ENCODE results near the gene HK3.

Gene HK3

DNA sequence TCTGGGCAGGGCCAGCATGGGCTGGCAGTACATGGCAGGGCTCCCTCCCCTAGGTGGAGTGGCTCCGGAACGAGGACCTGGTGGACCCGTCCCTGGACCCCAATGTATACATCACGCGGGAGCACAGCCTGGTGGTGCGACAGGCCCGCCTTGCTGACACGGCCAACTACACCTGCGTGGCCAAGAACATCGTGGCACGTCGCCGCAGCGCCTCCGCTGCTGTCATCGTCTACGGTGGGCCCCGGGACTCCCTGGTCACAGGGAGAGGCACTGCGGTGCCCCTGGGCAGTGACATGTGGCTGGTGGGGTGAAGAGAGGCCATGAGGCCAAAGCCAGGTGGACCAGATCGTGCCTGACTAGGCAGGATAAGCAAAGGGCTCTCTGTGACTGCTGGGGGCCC is 30.4 kb downstream of the HK3 start:
- no peak for DNase-seq (ENCODE audit: low read depth in 2 of 2)

DNA sequence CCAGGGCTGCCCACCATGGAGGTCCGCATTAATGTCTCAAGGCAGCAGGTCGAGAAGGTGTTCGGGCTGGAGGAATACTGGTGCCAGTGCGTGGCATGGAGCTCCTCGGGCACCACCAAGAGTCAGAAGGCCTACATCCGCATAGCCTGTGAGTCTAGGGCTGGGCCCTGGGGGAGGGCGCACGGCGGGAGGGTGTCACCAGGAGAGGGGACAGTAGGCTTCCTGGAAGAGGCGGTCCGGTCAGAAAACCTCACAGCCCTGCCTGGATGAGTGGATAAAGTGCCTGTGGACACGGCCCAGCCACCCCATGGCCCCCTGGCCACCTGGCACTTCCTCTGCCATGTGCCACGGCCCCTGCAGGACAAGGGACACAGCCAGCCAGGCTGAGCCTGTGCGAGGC is 31.0 kb downstream of the HK3 start:
- no peak for DNase-seq (ENCODE audit: low read depth in 2 of 2)

DNA sequence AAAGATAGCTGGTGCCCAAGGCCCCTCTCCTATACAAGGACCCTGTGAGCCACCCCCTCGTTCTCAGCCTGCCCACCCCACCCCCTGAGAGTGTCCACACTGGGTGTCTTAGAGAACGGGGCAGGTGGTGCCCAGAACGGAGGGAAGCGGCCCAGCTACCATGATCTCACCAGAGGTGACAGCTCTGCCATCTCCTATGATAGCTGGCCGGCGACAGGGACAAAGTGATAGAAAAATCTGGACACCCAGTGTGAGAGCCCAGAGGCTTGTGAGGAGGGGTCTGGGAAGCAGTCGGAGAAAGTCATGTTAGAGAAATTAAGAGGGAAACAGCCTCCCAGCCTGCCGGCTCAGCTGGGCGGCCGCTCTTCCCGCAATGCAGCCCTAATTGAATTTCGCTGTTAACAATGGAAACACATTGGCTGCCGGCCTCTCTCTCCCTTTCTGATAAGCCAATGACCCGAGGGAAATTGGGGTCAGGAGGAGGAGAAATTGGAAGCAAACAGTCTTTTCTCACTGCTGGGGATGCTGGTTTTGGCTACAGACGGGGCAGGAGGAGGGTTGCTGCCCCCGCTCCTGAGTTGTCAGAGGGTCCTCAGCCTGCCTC is 32.3 kb downstream of the HK3 start:
- DNase-seq (ENCODE audit: low read depth in 2 of 2): no peak

DNA sequence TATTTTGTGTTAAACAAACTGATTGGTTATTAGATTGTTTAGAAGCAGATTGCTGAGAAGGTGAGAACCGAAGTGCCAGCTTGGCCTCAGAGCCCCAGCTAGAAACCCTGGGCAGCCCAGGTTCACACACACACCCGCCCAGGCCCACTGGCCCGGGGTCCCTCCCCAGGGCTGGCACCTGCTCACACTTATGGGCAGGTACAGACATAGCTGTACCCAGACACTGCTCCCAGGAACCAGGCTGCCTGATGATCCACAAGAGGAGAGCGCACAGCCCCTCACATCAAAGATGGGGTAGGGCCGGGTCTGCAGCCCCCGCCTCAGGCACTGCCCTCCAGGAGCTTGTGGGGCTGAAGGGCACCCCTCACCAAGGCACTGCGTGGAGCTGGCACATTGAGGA is 33.2 kb downstream of the HK3 start:
- no peak for DNase-seq (ENCODE audit: low read depth in 2 of 2)

DNA sequence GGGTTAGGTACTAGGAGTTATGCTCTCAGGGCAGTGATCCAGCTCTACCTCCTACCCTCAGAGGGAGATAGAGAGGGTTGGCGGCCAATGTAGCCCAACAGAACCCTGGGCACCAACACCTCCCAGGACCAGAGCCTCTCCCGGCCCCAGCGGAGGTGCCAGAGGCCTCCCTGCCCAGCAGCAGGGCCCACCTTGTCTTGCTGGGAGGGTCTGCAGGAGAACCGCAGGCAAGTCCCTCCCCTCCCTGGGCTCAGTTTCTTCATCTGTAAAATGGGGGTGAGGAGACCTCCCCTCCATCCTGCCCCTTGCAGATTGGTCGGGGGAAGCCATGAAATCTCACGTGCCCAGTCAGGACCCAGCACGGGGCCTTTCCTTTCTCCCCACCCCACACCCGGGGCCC is 34.4 kb downstream of the HK3 start:
- no peak for DNase-seq (ENCODE audit: low read depth in 2 of 2)

DNA sequence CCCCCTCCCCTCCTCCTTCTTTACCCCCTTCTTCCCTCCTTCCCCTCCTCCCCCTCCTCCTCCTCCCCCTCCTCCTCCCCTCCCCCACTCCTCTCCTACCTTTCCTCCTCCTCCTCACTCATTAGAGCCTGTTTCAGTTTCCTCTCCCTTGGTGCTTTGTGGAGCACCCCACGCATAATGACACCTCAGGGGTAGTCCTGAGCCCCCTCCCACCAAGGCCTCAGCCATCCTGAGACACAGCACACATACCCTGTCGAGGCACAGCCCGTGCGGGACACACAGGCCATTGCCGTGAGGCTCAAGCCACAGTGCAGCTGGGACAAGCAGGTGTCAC is 35.4 kb downstream of the HK3 start:
- DNase-seq (ENCODE audit: low read depth in 2 of 2): no peak

DNA sequence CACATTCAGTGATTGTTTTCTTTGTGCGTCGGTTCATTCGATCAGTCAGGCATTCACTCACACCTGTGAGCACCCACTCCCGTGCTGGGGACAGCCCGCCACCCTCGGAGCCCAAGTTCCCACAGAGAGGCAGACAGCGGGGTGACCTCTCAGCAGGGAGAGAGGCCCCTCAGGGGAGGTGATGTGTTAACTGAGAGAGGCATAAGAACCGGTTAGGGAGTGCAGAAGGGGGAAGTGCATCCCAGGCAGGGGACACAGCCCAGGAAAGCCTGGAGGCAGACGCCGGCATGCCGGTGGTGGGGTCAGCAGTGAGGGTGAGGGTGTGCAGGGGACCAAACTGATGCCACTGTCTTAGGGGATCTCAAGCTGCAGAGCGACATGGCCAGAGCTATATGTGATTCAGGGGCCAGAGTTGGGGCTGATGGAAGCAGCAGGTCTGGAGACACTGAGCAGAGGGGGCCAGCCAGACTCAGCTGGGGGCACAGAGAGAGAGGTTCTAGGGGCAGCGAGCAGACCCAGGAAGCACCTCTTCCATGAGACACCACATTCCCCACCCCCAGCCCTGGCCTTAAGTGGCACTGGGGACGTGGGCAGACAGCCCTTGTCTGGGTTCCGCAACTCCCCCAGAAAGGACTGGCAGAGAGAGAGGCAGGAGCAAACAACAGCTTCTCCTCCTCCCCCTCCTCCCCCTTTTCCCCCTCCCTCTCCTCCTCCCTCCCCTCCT is 35.9 kb downstream of the HK3 start:
- DNase-seq (ENCODE audit: low read depth in 2 of 2): no peak

DNA sequence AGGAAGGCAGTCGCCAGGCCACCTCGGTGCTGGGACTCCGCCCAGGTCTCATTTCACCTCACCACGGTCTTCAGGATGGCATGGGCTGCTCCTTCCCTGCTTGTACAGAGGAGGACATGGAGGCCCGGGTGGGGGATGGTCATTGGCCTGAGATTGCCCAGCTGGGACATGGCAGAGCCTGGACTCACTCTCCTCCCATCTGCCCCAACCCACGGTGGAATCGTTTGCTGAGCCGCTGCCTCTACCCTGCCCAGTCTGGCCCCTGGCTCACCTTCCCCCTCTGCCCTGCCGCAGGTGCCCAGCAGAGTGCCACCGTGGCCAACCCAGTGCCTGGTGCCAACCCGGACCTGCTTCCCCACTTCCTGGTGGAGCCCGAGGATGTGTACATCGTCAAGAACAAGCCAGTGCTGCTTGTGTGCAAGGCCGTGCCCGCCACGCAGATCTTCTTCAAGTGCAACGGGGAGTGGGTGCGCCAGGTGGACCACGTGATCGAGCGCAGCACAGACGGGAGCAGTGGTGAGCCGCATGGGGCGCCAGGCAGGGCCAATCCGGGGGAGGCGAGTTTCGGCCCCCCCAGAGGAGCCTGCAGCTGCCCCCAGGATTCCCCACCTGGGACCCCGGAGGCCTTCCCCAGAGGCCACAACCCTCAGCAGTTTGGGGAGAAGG is 36.7 kb downstream of the HK3 start:
- no peak for DNase-seq (ENCODE audit: low read depth in 2 of 2)

DNA sequence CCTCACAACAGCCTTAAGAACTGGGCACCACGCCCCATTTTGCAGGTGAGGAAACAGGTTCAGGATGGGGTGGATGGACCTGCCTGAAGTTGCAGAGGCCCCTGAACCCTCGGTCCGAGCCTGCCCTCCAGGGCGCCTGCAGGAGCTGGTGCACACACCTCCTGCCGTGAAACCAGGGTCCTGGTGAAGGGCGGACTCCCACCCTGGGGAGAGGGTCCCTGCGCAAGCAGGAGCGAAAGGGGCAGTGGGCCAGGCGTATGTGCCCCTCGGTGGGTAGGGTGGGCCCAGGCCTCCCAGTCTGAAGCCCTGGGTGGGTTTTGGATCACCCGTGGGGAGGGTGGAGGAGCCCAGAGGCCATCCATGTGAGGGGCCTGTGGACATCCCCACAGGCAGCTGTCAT is 37.9 kb downstream of the HK3 start:
- DNase-seq (ENCODE audit: low read depth in 2 of 2): no peak

DNA sequence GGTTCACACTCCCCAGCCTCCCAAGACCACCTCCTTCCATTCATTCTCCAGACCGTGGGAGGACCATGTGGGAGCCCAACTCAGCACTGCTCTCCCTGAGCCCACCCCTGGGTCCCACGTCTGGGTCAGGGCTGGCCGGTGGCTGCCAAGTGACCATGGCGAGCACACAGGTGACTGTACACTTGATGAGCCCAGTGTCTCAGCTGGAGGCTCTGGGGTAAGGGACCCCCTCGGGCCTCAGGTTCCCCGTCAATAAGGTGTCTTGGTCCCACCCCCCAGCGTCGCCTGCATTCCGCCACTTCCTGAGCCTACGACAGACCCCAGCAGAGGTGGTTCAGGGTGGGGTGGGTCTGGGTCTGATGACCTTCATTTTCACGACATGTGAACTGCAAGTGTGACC is 38.8 kb downstream of the HK3 start:
- no peak for DNase-seq (ENCODE audit: low read depth in 2 of 2)

DNA sequence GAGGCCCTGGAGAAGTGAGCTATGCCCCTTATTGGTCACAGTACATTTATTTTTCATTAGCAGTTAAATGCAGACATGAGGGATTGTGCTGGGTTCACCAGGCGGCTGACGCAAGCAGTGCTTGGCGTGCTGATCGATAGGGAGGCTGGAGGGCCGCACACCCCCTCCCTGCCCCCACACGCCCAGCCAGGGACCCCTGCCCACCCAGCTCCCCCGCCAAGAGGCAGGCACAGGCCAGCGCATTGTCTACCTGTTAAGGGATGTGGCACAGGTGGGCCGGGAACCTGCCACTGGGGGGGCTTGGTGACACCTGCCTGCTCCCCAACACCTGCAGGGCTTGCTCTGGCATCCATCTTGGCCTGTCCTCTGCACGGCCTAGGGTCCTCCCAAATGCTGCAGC is 39.2 kb downstream of the HK3 start:
- no peak for DNase-seq (ENCODE audit: low read depth in 2 of 2)

DNA sequence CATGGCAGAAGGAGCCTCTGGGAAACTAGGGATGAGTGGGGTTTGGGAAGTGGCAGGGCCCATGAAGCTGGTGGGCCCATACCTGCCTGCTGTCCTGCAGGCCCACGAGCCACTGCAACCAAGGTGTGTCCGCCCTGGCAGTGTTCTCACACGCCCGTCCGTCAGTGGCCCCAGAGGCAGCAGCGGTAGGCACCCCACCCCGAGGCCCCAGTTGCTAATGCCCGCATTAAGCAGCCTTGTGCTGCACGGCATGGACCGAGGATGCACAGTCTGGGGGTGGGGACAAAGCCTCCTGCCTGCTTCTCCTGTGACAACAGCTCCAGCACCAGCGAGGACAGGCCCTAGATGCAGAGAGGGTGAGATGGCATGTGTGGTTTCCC is 41.3 kb downstream of the HK3 start:
- no peak for DNase-seq (ENCODE audit: low read depth in 2 of 2)

DNA sequence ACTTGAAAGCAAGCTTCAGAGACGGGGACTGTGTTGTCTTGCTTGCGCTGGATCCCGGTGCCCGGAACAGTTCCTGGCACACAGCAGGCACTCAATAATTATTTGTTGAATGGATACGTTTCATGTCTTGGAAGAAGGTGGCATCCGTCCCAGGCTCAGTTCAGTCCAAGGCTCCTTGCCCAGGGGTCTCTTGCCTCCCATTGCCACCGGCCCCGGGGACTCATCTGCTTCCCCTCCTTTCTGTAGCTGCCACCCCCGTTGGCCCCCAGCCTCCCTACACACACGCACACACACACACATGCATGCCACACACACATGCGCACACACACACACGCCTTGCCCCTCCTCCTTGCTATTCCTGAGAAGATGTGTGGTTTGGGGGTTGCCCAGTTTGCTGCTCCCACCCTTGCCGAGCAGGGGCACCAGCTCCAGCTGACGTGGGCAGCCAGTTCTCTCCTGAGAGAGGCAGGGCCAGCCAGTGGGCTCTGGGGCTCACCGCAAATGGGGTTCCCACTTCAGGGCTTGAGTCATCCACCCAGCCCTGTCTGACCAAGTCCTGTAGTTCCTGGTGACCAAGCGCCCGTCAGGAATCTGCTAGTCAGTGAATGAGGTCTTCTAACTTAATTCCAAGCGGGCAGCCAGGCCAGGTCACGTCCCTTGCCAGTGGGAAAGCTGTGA is 41.8 kb downstream of the HK3 start:
- DNase-seq (ENCODE audit: low read depth in 2 of 2): no peak

DNA sequence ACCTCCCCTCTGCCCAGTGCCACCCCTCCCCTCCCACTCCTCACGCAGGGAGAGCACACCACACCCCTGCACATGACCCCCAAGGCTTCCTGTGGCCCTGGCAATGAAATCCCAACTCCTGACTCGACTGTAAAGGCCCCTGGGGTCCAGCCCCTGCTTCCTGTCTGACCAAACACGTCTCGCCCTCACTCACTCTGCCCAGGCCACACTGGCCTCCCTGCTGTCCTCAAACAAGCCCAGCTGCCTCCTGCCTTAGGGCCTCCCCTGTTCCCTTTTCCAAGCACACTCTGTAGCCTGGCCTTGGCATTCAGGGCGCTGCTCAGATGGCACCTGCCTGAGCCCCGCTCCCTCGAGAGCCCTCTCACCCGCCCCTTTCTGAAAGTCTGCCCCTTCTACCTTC is 42.4 kb downstream of the HK3 start:
- DNase-seq (ENCODE audit: low read depth in 2 of 2): no peak

DNA sequence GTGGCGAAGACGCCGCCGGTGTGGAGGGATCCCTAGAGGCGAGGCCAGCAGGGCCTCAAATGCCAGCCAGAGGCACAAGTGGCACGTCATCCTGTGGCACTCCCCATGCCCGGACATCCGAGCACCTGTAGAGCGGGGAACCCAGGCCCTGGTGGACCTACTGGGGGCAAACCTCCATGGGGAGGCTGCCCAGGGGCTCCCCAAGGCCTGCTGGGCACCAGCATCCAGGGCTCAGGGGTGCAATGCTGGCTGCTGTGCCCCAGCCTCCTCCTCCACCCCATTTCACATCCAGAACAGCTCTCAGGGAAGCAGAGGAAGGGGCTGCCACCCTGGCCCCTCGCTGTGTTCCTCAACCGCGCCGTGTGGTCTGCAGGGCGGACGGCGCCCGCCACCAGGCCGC is 43.5 kb downstream of the HK3 start:
- DNase-seq (ENCODE audit: low read depth in 2 of 2): no peak

DNA sequence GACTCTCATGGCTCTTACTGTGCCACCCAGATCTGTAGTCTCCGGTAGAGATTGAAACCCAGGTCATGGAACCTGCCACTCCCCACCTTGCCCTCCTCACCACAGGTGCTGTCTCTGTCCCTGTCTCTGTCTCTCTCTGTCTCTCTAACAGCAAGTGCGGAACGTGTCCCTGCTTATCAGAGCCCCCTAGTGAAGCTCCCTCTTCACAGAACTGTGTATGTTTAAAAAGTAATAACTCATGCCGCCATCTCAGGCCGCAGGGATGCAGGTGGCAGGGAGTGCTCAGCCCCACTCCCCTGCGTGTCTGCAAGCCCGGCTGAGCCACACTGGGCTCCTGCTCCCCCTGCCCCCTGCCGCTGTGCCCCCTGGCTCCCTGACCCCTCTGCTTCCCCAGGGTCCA is 45.0 kb downstream of the HK3 start:
- no peak for DNase-seq (ENCODE audit: low read depth in 2 of 2)

DNA sequence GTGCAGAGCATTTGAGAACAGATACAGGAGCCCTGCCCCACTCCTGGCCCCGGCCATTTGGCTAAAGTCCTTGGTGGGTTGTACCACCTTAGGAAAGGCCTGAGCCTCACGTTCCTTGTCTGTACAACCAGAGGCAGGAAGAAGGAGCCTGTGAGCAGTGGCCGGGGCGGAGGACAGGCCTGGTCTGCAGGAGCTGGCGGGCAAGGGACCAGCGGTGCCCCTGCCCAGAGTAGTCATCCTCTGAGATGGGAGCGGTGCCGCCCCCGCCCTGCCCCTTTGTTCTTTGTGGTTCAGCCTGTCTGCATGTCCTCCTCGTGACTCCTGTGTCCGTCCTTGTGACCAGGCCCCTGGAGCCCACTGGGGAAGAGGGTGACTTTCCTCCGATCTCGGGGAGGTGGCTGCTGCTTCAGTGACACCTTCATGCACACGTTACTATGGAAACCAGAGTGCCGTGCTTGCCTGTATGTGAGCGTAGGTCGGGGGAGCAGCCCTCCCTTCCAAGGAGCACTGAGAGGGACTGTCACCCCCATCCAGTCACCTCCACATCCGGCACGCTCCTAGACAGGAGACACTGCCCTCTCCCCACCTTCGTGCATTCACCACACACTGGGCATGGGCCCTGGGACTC is 45.9 kb downstream of the HK3 start:
- no peak for DNase-seq (ENCODE audit: low read depth in 2 of 2)

DNA sequence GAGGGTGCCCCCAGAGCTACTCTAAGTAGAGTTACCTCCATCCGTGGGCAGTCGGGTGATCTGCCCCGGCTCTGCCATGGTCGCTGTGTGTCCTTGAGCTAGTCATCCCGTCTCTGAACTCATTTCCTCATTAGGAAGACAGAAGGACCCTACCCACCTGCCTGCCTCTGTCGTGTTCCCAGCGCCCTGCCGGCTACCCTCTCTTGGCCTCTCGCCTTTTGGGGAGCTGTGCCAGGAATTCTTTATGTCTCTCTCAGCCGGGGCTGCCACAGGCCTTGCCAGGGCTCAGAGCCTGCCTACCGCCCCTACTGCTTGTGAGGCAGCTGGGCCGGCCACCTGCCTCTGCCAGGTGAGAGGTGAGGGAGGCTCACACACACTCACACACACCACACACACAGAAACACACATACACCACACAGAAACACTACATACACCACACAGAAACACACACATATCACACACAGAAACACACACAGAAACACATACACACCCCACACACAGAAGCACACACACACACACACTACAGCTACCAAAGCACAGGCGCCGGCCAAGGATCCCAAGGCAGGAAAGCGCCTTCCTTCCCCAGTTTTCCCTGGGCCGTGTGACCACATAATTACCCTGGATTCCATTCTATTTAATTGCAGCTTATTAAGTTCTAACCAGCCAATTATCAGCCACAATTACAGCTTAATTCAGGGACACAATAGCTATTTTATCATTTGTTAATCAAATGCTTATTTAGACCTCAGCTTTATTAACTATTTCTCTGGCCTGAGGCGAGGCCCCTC is 47.1 kb downstream of the HK3 start:
- no peak for DNase-seq (ENCODE audit: low read depth in 2 of 2)

DNA sequence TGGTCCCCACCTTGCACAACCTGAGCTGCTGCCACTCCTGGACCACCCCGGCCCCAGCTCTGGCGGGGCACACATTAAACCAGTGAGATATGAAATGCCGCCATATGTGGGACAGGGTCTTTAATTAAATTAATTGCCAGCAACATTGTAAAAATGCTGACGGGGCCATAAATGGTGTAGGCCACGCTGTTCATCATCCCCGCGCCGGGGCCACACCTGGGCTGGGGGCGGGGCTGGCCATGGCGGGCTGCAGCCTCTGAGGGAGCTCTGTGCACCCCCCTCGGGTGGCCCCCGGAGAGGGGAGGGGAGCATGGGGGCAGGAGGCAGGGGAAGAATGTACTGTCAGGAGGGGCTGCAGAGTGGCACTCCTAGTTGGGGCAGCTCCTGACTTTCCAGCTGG is 47.8 kb downstream of the HK3 start:
- DNase-seq (ENCODE audit: low read depth in 2 of 2): no peak

DNA sequence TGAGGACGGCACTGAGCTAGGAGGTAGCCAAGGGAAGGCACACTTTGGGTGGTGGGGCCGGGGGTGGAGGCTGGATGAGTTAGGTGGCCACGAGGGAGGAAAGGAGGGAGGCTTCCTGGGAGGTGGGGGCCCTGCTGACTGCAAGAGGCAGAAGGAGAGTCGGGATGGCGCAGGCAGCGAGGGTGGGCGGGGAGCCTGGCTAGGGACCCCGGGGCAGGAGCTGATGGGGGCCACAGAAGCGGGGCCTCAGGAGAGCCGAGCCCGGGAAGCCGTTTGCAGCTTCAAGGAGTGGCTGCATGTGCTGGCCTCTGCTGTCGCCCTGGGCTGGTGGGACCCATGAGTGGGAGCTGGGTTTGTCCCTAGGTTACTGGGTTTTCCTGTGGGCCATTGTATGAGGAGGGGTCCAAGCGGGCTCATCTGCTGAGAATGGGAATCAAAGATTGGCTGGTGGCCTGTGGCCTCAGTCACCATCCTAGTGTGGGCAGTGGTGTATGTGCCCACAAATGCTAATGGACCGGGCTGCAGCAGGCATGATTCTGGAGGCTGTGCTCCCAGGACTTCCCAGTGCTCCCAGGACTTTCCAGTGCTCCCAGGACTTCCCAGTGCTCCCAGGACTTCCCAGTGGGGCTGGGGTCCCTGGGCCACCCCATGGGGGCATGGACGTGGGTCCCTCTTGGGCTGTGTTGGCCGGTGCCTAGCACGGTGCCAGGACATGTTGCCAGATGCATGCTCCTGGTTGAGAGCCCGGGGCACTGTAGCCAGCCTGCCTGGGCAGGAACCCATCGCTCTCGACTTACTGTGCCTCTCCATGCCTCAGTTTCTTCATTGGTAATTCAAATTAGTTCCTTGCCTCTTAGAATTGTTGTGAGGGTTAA is 48.5 kb downstream of the HK3 start:
- no peak for DNase-seq (ENCODE audit: low read depth in 2 of 2)

Data from fibroblast of skin of left quadriceps (primary cell).